ENCODE measurements around the gene ALDH1L1. TPM values are rescaled to one million over a fixed set of nuclear protein-coding genes. Genes with fewer than 3 reads are reported as not detected.

ALDH1L1 gene
- total RNA-seq, 1 donor from 2014 or later = not detected

DNA sequence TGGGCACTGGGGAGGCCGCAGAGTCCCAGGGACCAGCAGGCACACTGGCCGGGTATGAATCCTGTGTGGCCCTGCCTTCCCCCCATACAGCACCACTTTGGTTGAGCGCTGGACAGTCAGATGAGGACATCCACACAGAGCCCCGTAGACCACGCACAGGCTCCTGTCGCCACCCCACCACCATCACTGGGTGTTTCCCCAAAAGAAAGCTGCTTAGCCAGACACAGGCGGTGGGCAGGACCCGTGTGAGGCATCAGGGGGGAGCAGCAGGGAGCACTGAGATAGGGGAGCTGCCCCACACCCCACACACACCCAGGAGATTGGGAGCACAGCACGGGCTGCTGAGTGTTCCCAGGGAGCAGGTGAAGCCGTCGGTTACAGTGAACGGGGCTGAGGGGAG lies 54.1 kb downstream of the ALDH1L1 start:
- Mint-ChIP-seq H3K36me3 (ENCODE audit: low read depth, unreplicated experiment) (no peaks in the 10 kb centered on the region), H3K4me3 (ENCODE audit: unreplicated experiment) (no peak overlapping the region), H3K27me3 (ENCODE audit: unreplicated experiment) (peaks cover 5% of the 10 kb centered on the region), H3K9me3 (ENCODE audit: unreplicated experiment) (no peaks in the 10 kb centered on the region), H3K27ac (ENCODE audit: unreplicated experiment) (no peak overlapping the region), H3K4me1 (ENCODE audit: unreplicated experiment) (no peaks in the 10 kb centered on the region)
- TF ChIP-seq, protein P1, sequence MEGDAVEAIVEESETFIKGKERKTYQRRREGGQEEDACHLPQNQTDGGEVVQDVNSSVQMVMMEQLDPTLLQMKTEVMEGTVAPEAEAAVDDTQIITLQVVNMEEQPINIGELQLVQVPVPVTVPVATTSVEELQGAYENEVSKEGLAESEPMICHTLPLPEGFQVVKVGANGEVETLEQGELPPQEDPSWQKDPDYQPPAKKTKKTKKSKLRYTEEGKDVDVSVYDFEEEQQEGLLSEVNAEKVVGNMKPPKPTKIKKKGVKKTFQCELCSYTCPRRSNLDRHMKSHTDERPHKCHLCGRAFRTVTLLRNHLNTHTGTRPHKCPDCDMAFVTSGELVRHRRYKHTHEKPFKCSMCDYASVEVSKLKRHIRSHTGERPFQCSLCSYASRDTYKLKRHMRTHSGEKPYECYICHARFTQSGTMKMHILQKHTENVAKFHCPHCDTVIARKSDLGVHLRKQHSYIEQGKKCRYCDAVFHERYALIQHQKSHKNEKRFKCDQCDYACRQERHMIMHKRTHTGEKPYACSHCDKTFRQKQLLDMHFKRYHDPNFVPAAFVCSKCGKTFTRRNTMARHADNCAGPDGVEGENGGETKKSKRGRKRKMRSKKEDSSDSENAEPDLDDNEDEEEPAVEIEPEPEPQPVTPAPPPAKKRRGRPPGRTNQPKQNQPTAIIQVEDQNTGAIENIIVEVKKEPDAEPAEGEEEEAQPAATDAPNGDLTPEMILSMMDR (IDR thresholded peaks at IDR 0.05; ENCODE audit: unreplicated experiment) = no peak
- DNase-seq (ENCODE audit: low spot score) = no peak

DNA sequence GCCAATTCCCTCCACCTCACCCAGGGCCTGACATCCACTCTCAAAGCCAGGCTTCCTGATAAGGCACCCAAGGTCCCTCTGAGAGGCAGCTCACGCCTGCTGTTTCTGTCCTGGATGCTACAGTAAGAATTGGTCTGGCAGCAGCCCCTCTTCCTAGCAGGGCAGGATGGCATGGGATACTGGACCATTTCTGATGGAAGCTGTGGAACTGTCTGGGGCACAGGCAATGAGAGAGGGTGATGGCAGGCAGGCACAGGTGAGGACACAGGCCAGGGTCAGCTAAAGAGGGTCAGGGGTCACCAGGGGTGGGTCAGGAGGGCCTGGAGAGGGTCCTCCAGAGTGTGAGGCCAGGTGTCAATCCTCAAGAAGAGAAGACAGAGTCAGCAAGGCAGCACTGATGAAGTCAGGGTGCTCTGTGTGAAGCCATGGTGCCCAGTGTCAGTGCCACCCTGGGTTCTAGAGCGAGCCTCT lies 54.6 kb downstream of the ALDH1L1 start:
- DNase-seq (ENCODE audit: low spot score) = no peak
- H3K9me3 Mint-ChIP-seq (ENCODE audit: unreplicated experiment) = no peaks in the 10 kb centered on the region

DNA sequence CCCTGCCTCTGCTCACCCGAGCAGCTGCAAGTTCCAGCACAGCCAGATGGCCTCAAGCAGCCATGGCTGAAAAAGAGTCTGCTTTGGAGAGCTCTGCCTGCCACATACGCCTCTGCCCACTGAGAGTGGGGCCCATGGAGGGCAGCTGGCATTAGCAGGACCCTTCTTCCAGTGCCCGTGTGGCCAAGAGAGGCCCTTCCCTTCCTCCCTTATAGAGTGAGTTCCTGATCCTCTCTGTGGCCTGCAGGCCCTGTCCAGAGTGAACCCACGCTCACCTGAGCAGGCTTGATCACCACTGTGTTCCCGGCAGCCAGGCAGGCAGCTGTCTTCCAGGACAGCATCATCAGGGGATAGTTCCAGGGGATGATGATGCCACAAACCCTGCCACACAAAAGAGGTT lies 55.0 kb downstream of the ALDH1L1 start:
- no peaks in the 10 kb centered on the region for H3K9me3 Mint-ChIP-seq (ENCODE audit: unreplicated experiment)
- H3K4me1 Mint-ChIP-seq (ENCODE audit: unreplicated experiment) = no peaks in the 10 kb centered on the region
- no peak for DNase-seq (ENCODE audit: low spot score)
- no peak overlapping the region for H3K27ac Mint-ChIP-seq (ENCODE audit: unreplicated experiment)
- TF ChIP-seq, protein P1 (IDR thresholded peaks at IDR 0.05; ENCODE audit: unreplicated experiment) = no peak
- H3K4me3 Mint-ChIP-seq (ENCODE audit: unreplicated experiment) = no peak overlapping the region
- H3K27me3 Mint-ChIP-seq (ENCODE audit: unreplicated experiment) = peaks cover 5% of the 10 kb centered on the region
- no peaks in the 10 kb centered on the region for H3K36me3 Mint-ChIP-seq (ENCODE audit: low read depth, unreplicated experiment)

More for the DNA sequence above, 54.6 kb downstream of the ALDH1L1 start:
- Mint-ChIP-seq H3K27me3 (ENCODE audit: unreplicated experiment) (peaks cover 5% of the 10 kb centered on the region), H3K36me3 (ENCODE audit: low read depth, unreplicated experiment) (no peaks in the 10 kb centered on the region), H3K27ac (ENCODE audit: unreplicated experiment) (no peak overlapping the region), H3K4me3 (ENCODE audit: unreplicated experiment) (no peak overlapping the region), H3K4me1 (ENCODE audit: unreplicated experiment) (no peaks in the 10 kb centered on the region)
- TF ChIP-seq, protein P1 (IDR thresholded peaks at IDR 0.05; ENCODE audit: unreplicated experiment) = no peak

DNA sequence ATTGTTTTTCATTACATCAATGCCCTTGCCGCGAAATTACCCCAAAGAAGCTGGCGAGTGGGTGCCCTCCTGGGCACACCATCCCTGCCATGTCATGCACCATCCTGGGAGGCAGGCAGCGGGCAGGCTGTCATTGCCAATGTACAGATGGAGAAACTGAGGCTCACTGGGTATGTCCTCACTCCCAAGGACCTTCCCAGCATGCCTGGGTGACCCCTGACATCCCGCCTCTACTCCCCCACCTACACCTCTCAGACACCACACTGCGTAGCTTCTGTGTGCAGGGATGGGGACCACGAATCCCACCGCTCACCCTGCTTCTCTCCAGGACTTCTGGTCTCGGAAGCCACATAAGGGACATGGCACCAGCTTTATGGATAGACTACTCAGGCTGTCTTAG lies 55.5 kb downstream of the ALDH1L1 start:
- Mint-ChIP-seq H3K4me1 (ENCODE audit: unreplicated experiment) (no peaks in the 10 kb centered on the region), H3K36me3 (ENCODE audit: low read depth, unreplicated experiment) (no peaks in the 10 kb centered on the region), H3K4me3 (ENCODE audit: unreplicated experiment) (no peak overlapping the region), H3K27me3 (ENCODE audit: unreplicated experiment) (peaks cover 5% of the 10 kb centered on the region), H3K27ac (ENCODE audit: unreplicated experiment) (no peak overlapping the region), H3K9me3 (ENCODE audit: unreplicated experiment) (no peaks in the 10 kb centered on the region)
- DNase-seq (ENCODE audit: low spot score) = no peak
- TF ChIP-seq, protein P1 (IDR thresholded peaks at IDR 0.05; ENCODE audit: unreplicated experiment) = no peak

DNA sequence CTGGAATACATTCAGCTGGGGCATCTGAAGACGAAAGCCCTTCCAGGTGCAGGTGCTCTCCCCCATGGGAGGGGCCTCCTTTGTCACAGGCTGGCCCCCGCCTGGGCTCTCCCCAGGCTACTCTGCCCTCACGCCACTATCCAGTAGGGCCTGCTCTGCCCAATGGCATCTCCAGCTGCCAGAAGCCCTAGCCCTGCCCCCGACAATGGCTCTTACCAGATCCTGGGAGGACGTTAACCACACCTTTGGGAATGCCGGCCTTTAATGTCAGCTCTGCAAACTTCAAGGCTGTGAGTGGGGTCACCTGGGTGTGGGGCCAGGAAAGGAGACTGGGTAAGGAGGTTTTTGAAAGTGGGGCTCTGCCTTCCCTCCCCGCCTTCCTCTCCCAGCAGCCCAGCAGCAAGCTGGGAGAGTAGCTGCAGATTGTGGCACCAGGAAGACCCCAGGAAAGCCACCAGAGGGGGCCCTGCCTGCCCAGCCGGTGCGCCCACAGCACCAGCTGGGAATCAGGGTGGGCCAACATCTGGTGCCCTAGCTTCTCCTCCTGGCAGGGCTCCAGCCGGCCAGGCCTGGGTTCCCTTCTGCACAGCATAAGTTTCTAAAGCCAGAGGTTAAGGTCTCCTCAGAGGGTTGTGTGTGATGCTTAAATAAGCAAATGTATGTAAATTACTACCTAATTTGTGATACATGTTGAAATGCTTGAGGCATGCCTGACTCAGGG lies 56.1 kb downstream of the ALDH1L1 start:
- Mint-ChIP-seq H3K27ac (ENCODE audit: unreplicated experiment) (no peak overlapping the region), H3K36me3 (ENCODE audit: low read depth, unreplicated experiment) (no peaks in the 10 kb centered on the region), H3K27me3 (ENCODE audit: unreplicated experiment) (peaks cover 8% of the 10 kb centered on the region), H3K4me1 (ENCODE audit: unreplicated experiment) (no peaks in the 10 kb centered on the region), H3K4me3 (ENCODE audit: unreplicated experiment) (no peak overlapping the region), H3K9me3 (ENCODE audit: unreplicated experiment) (no peaks in the 10 kb centered on the region)
- DNase-seq (ENCODE audit: low spot score) = peak; percentile 3
- TF ChIP-seq, protein P1 (IDR thresholded peaks at IDR 0.05; ENCODE audit: unreplicated experiment) = no peak

Measured in endothelial cell (in vitro differentiated cells).